ENCODE measurements around the gene CTSA.

DNA sequence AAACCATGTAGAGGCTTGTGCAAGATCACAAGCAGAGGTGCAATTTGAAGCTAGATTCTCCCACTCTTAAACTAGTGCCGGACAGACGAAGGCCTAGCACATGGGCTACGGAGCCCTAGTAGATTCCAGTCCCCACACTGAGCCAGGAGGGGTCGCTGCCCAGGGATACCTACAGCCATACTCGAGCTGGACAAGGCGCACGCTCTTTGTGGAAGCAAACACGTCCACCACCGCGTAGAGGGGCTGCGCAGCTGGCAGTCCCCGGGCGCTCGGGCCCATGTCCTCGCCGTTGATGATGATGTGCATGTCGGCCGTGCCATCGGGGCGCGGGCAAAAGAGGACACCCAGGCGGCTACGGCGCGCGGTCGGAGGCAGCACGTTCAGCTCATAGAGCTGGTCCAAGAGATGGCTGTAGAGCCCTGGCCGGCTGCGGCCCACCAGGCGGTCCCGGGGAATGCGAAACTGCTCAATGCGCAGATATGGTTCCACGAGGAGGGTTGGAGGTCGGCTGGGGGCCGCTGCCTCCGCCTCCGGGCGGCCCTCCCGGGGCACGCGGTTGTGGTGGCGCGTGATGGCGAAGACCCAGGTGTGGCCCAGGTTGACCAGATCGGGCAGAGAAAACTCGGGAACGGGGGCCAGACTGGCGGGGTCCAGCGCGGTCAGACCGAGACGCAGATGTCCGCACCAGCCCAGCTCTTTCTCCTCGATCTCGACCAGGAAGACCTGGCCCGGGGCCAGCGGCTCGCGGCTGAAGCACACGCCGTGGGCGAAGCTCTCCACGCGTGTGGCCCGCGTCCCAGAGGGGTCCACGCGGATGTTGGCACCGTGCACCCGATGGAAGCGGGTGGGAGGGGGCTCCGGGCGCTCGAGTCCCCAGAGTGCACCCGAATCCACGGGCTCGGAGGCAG, 804 bp upstream of the CTSA start:
- peak; percentile 39 to 63 for TF ChIP-seq POLR2AphosphoS5 (IDR thresholded peaks at IDR 0.05)
- TF ChIP-seq, protein P1, sequence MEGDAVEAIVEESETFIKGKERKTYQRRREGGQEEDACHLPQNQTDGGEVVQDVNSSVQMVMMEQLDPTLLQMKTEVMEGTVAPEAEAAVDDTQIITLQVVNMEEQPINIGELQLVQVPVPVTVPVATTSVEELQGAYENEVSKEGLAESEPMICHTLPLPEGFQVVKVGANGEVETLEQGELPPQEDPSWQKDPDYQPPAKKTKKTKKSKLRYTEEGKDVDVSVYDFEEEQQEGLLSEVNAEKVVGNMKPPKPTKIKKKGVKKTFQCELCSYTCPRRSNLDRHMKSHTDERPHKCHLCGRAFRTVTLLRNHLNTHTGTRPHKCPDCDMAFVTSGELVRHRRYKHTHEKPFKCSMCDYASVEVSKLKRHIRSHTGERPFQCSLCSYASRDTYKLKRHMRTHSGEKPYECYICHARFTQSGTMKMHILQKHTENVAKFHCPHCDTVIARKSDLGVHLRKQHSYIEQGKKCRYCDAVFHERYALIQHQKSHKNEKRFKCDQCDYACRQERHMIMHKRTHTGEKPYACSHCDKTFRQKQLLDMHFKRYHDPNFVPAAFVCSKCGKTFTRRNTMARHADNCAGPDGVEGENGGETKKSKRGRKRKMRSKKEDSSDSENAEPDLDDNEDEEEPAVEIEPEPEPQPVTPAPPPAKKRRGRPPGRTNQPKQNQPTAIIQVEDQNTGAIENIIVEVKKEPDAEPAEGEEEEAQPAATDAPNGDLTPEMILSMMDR (IDR thresholded peaks at IDR 0.05): peak; percentile 56 to 69 (median 67)
- TF ChIP-seq POLR2A (IDR thresholded peaks at IDR 0.05; ENCODE audit: low read depth): peak; percentile 4
- no peak for TF ChIP-seq EP300 (IDR thresholded peaks at IDR 0.05)
